HepG2 (cell line): ENCODE measurements around the gene GLB1L. TPM values are rescaled to one million over a fixed set of nuclear protein-coding genes. Genes with fewer than 3 reads are reported as not detected.

Experiments used
- ATAC-seq: fragments of 200-7000 bp; cut with Tn5 transposase; 3 replicates; pipeline ENCODE4 v1.9.1; 2020; ENCODE audit warnings: mild to moderate bottlenecking, moderate library complexity
- BruUV-seq: library from RNA; stranded (reverse); fragments of 400-500 nt; replicated peaks from 2 replicates; lab custom pipeline; 2021; lab: Mats Ljungman, UMichigan
- CTCF ChIA-PET: fragments of 300-600 bp; formaldehyde crosslinking; extraction: SDS; loops from one replicate; lab custom pipeline; 2021; ENCODE audit warnings: low total read pairs, inconsistent platforms, low intra/inter-chr PET ratio; lab: Yijun Ruan, JAX
- POLR2A ChIA-PET: fragments of 350-600 bp; sonication (Branson Sonifier 250); formaldehyde crosslinking; loops from one replicate; lab custom pipeline; 2020; ENCODE audit warnings: antibody characterized with exemption, inconsistent platforms; lab: Yijun Ruan, JAX
- DNase-seq: peaks from one replicate; pipeline ENCODE4 v3.0.0-alpha.2; 2015; ENCODE audit warnings: low spot score
- FAIRE-seq: peaks from 3 replicates; lab custom pipeline; 2011; peaks lifted over from hg19 to GRCh38; lab: Jason Lieb, UNC
- H2AFZ ChIP-seq: one replicate; pipeline ENCODE4 v1.6.1; 2011; ENCODE audit warnings: low read length, inconsistent platforms
- H3K27ac ChIP-seq: fragments of 300-600 bp; 3 replicates; pipeline ENCODE4 v1.8.0; 2011; ENCODE audit warnings: mixed run types, mild to moderate bottlenecking, mixed read lengths, low read length, inconsistent platforms; ENCODE audit not compliant: insufficient read depth; ENCODE audit errors: extremely low read length
- H3K27me3 ChIP-seq, 2 experiments: fragments of 200-600 bp in 1 of 2; 2 replicates in 1 of 2; 3 replicates in 1 of 2; pipeline versions ENCODE4 v1.6.0 to v1.8.0; 2011; ENCODE audit warnings: low read length in 2 of 2, mild to moderate bottlenecking in 2 of 2, moderate library complexity in 2 of 2, inconsistent platforms in 1 of 2; ENCODE audit not compliant: insufficient read depth in 2 of 2, control insufficient read depth in 1 of 2
- H3K36me3 ChIP-seq, 2 experiments: fragments of 200-600 bp in 1 of 2; replicated peaks in 1 of 2; 2 replicates in 1 of 2; 3 replicates in 1 of 2; pipeline versions ENCODE4 v1.5.1 to v1.8.0; 2011; ENCODE audit warnings: low read length in 2 of 2, inconsistent platforms in 1 of 2; ENCODE audit not compliant: insufficient read depth in 2 of 2, control insufficient read depth in 1 of 2
- H3K4me1 ChIP-seq: 2 replicates; pipeline ENCODE4 v1.5.1; 2012; ENCODE audit warnings: low read length, inconsistent platforms; ENCODE audit not compliant: insufficient read depth
- H3K4me2 ChIP-seq: 2 replicates; pipeline ENCODE4 v1.6.0; 2011; ENCODE audit warnings: low read depth, low read length, inconsistent platforms
- H3K4me3 ChIP-seq, 3 experiments: fragments of 200-600 bp in 1 of 3; sonication (generic), shearing (Covaris generic) in 1 of 3; replicated peaks in 1 of 3; 2 replicates each; pipeline ENCODE4 v1.5.1; 2011 to 2016; ENCODE audit warnings: low read length in 3 of 3, inconsistent platforms in 2 of 3, low read depth in 2 of 3, mild to moderate bottlenecking in 2 of 3, control low read depth in 1 of 3, mixed read lengths in 1 of 3; ENCODE audit not compliant: insufficient read depth in 1 of 3
- H3K79me2 ChIP-seq: one replicate; pipeline ENCODE4 v1.6.1; 2011; ENCODE audit warnings: low read length, inconsistent platforms; ENCODE audit not compliant: insufficient read depth
- H3K9ac ChIP-seq: 2 replicates; pipeline ENCODE4 v1.6.0; 2011; ENCODE audit warnings: mild to moderate bottlenecking, low read depth, low read length, inconsistent platforms; ENCODE audit not compliant: insufficient read depth
- H3K9me3 ChIP-seq: 2 replicates; pipeline ENCODE4 v1.5.1; 2012; ENCODE audit warnings: mild to moderate bottlenecking, low read length
- H4K20me1 ChIP-seq: 2 replicates; pipeline ENCODE4 v1.6.0; 2011; ENCODE audit warnings: inconsistent platforms, mild to moderate bottlenecking, low read length, moderate library complexity; ENCODE audit not compliant: insufficient read depth
- HNRNPLL ChIP-seq: fragments of 200-400 bp; formaldehyde crosslinking; IDR thresholded peaks from 2 replicates; pipeline ENCODE4 v1.6.1; 2017; ENCODE audit warnings: mild to moderate bottlenecking, low read depth, low read length; ENCODE audit not compliant: poor library complexity, severe bottlenecking
- MAZ ChIP-seq, 2 experiments: sonication (generic) in 1 of 2; formaldehyde crosslinking in 1 of 2; IDR thresholded peaks; 2 replicates each; pipeline versions ENCODE4 v1.5.0 to v1.6.1; 2012 to 2020; ENCODE audit warnings: low read depth in 2 of 2, mild to moderate bottlenecking in 2 of 2, borderline replicate concordance in 1 of 2, improper control_type of control experiment in 1 of 2, low read length in 1 of 2, missing genetic modification reagents in 1 of 2, moderate library complexity in 1 of 2
- SIN3A ChIP-seq: IDR thresholded peaks from 2 replicates; pipeline ENCODE4 v1.6.1; 2011; ENCODE audit warnings: low read depth, mild to moderate bottlenecking, control low read depth, low read length, borderline replicate concordance
- XRCC5 ChIP-seq: fragments of 200-400 bp; formaldehyde crosslinking; optimal IDR thresholded peaks from 2 replicates; pipeline ENCODE3; 2017; ENCODE audit warnings: mild to moderate bottlenecking, low read length
- ZBTB40 ChIP-seq, 2 experiments: fragments of 450-650 bp in 1 of 2; sonication (generic) in 1 of 2; formaldehyde crosslinking in 1 of 2; IDR thresholded peaks; 2 replicates each; pipeline versions ENCODE4 v1.6.1 to v1.8.0; 2016 to 2022; ENCODE audit warnings: antibody characterized with exemption in 1 of 2, mild to moderate bottlenecking in 1 of 2, missing genetic modification reagents in 1 of 2
- ZBTB7A ChIP-seq: sonication (generic); formaldehyde crosslinking; IDR thresholded peaks from 2 replicates; pipeline ENCODE4 v1.8.0; 2022; ENCODE audit warnings: mild to moderate bottlenecking, missing genetic modification reagents
- ZNF687 ChIP-seq: sonication (generic); formaldehyde crosslinking; IDR thresholded peaks from 2 replicates; pipeline ENCODE4 v1.5.1; 2020; ENCODE audit warnings: mild to moderate bottlenecking, missing genetic modification reagents, moderate library complexity
- WGBS: methylation state at CpG from one replicate; pipeline ENCODE4 v1.1.6; 2017; ENCODE audit warnings: low lambda C conversion rate; 5-methylcytosine and 5-hydroxymethylcytosine counted together
- in situ Hi-C: cut with HindIII; loops from 2 replicates; pipeline ENCODE4 v1.10.0; 2017; ENCODE audit warnings: low pct_unique_long_range_greater_than_20kb; ENCODE audit not compliant: extremely low pct_ligation_motif_present
- intact Hi-C: fragments of 100-400 bp; cut with micrococcal nuclease; formaldehyde crosslinking; loops from one replicate; pipeline ENCODE4 v1.10.0; 2022; ENCODE audit not compliant: unreplicated experiment
- polyA plus RNA-seq, 8 experiments: library from polyadenylated mRNA; depleted of rRNA in 3 of 8; stranded (reverse) in 7 of 8; unstranded in 1 of 8; fragments of >200 nt; fragmentation: Illumina TruSeq in 4 of 8; extraction: Trizol in 4 of 8; gene quantifications; 2 replicates each; pipeline versions ENCODE4 v1.2.1 to v1.2.3, GENCODE V29; 2011 to 2016; ENCODE audit warnings: low read depth in 4 of 8, missing spikeins in 1 of 8, mixed read lengths in 1 of 8; ENCODE audit not compliant: insufficient read depth in 1 of 8
- total RNA-seq, 5 experiments: library from RNA; depleted of rRNA; stranded (reverse); fragments of >200 nt; fragmentation: Illumina TruSeq; extraction: Trizol; gene quantifications; 2 replicates each; pipeline ENCODE4 v1.2.3, GENCODE V29; 2016; ENCODE audit warnings: low read depth in 1 of 5

Gene GLB1L
- total and polyA plus RNA-seq, 2 of the 13 experiments (the other 11 are each of a cell fraction or from before 2014, with no cell fraction given), result 6.8 to 7.3 TPM

GRCh38 chr2:219289537-219290361 is 44.5 kb upstream of the GLB1L start:
- DNase-seq (no peak), FAIRE-seq (no peak), ATAC-seq (peak; percentile 10; the same call in 2 of the 3 replicates)
- intact Hi-C loops, result loop anchor here (10.0 kb wide), 1 partner anchor 245 kb away; no protein-coding TSS in a partner anchor
- Histone ChIP-seq H3K36me3 (peaks cover 0 to 2% of the 10 kb centered on the region in 2 experiments; a peak in 2 of 5 replicates), H3K79me2 (no peaks in the 10 kb centered on the region), H3K4me3 (no peak overlapping the region), H3K9ac (no peak overlapping the region), H4K20me1 (no peaks in the 10 kb centered on the region), H2AFZ (no peak overlapping the region), H3K4me2 (peak overlapping the region; percentile 28; the same call in 1 of the 2 replicates), H3K27ac (no peak overlapping the region), H3K27me3 (peaks cover 0 to 42% of the 10 kb centered on the region in 2 experiments; a peak in 4 of 5 replicates), H3K4me1 (peaks cover 25% of the 10 kb centered on the region), H3K9me3 (no peaks in the 10 kb centered on the region)
- no TSS peak for BruUV-seq
- POLR2A ChIA-PET, result interaction anchor here (1.3 to 1.7 kb wide), 2 partner anchors 11 to 40 kb away, joined by 3 to 4 read pairs; partner anchors contain the start of gene DNAJB2
- CTCF ChIA-PET, result no interaction called here
- in situ Hi-C loops, result no loop called here
- 18% methylated on average over 16 of the region's 16 CpGs for WGBS
- TF ChIP-seq SIN3A (no peak), XRCC5 (peak; percentile 34), MAZ (IDR thresholded peaks at IDR 0.05; ENCODE audit: borderline replicate concordance, low read depth, low read length) (peak; percentile 15; the same call in 1 of the 2 replicates), MAZ (CRISPR knock-in tag; IDR thresholded peaks at IDR 0.05; ENCODE audit: low read depth) (no peak), ZNF687 (CRISPR knock-in tag) (peak; percentile 40), HNRNPLL (peak; percentile 55), ZBTB7A (no peak), ZBTB40 (IDR thresholded peaks at IDR 0.05) (no peak), ZBTB40 (CRISPR knock-in tag; IDR thresholded peaks at IDR 0.05) (peak; percentile 64; the same call in 1 of the 2 replicates)
